Loucy (cell line): ENCODE data around the gene PRUNE2.

Source experiments
- EZH2phosphoT487 ChIP-seq: fragments of 200-600 bp; IDR thresholded peaks from 2 replicates; pipeline ENCODE4 v1.6.1; 2018; ENCODE audit warnings: antibody characterized with exemption, mild to moderate bottlenecking, moderate library complexity, borderline replicate concordance
- TF ChIP-seq, protein P1 (sequence below): fragments of 200-600 bp; sonication (generic); conservative IDR thresholded peaks from 2 replicates; pipeline ENCODE4 v1.5.1; 2014; ENCODE audit warnings: mild to moderate bottlenecking, antibody characterized with exemption, low read length

DNA sequence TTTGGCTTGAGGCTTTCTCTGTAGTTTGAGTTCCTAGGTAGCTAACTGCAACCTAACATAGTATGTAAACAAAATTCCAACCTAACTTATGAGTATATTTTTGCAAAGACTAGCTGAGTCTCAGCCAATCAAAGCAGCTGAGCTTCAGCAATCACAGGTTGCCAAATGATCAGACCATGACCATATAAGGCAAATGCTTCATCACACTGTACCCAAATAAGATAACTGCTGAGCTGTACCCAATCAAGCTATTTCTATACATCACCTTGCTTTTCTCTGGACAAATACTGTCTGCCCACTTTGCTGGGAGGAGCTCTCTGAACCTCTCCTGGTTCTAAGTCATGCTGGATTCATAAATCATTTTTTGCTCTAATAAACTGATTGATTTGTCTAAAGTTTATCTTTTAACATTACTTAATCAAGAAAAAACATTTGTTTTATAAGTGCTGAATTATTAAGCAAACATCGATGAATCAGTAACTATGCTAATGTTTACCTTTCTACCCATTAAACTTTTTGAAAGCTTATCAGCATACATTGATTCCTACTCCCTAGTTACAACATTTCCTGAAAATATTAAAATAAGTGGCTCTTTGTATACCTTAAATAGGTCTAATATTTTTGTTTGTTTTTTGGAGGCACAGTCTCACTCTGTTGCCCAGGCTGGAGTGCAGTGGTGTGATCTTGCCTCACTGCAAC, 271.4 kb downstream of the PRUNE2 start:
- TF ChIP-seq, protein P1, sequence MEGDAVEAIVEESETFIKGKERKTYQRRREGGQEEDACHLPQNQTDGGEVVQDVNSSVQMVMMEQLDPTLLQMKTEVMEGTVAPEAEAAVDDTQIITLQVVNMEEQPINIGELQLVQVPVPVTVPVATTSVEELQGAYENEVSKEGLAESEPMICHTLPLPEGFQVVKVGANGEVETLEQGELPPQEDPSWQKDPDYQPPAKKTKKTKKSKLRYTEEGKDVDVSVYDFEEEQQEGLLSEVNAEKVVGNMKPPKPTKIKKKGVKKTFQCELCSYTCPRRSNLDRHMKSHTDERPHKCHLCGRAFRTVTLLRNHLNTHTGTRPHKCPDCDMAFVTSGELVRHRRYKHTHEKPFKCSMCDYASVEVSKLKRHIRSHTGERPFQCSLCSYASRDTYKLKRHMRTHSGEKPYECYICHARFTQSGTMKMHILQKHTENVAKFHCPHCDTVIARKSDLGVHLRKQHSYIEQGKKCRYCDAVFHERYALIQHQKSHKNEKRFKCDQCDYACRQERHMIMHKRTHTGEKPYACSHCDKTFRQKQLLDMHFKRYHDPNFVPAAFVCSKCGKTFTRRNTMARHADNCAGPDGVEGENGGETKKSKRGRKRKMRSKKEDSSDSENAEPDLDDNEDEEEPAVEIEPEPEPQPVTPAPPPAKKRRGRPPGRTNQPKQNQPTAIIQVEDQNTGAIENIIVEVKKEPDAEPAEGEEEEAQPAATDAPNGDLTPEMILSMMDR, result no peak
- TF ChIP-seq EZH2phosphoT487, result no peak
